D721Med (cell line): Measurements from ENCODE around the gene ST8SIA3.

ENCODE experiments used
- DNase-seq: peaks from one replicate; pipeline ENCODE4 v3.0.0; 2011; ENCODE audit warnings: low spot score; ENCODE audit not compliant: insufficient read length
- FAIRE-seq: peaks from 2 replicates; lab custom pipeline; 2011; peaks lifted over from hg19 to GRCh38; lab: Jason Lieb, UNC
- CTCF ChIP-seq: IDR thresholded peaks from 2 replicates; pipeline ENCODE4 v1.5.1; 2012; ENCODE audit warnings: mild to moderate bottlenecking, control low read depth; ENCODE audit not compliant: insufficient read depth; ENCODE audit errors: missing control alignments

Gene ST8SIA3

GRCh38 chr18:57362714-57363113, 10.4 kb downstream of the ST8SIA3 start:
- DNase-seq = no peak
- TF ChIP-seq CTCF = no peak
- no peak for FAIRE-seq

GRCh38 chr18:57364460-57364859, 12.1 kb downstream of the ST8SIA3 start:
- FAIRE-seq (no peak), DNase-seq (no peak)
- TF ChIP-seq CTCF = no peak

GRCh38 chr18:57366528-57367081, 14.2 kb downstream of the ST8SIA3 start:
- no peak for TF ChIP-seq CTCF
- FAIRE-seq (no peak), DNase-seq (no peak)

- no peak for DNase-seq
- no peak for FAIRE-seq
- no peak for TF ChIP-seq CTCF
Observed at GRCh38 chr18:57372444-57372843, 20.1 kb downstream of the ST8SIA3 start.

- no peak for TF ChIP-seq CTCF
- DNase-seq = no peak
- FAIRE-seq = no peak
Observed at GRCh38 chr18:57373017-57373416, 20.7 kb downstream of the ST8SIA3 start.

GRCh38 chr18:57376503-57376902, 24.1 kb downstream of the ST8SIA3 start:
- no peak for FAIRE-seq
- TF ChIP-seq CTCF = no peak
- no peak for DNase-seq

- TF ChIP-seq CTCF = no peak
- DNase-seq = no peak
- FAIRE-seq = no peak
Observed at GRCh38 chr18:57389271-57389670, 36.9 kb downstream of the ST8SIA3 start.
